ENCODE measurements around the gene DDTL.
"Not testable (repeated sequence)": the region's sequence is repeated elsewhere in the genome, so short reads cannot be mapped to it uniquely, and the experiment has no call there.

The DDTL gene

DNA sequence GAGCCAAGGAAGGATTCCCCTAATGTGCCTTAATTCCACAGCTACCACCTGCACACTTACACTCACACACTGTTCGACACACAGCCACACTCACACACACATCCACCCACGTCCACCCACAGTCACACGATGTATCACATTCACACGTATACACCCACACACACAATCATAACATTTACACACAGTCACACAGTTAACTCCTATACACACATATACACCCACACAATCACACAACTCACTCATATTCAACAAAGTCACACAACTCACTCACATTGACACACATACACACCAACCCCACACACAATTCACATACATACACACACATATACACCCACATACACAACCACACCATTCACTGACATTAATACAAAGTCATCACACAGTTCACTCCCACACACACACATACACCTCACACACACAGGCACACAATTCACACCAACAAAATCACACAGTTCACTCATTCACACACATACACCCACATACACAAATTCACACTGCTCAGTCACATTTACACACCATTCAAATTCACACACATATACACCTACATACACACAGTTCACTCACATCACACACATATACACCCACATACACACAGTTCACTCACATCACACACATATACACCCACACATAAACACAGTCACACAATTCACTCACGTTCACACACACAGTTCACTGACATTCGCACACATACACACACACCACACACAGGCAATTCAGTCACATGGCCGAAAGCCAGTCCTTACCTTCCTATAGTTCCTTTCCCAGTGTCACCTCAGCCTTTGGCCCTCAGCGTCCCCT, 12.3 kb upstream of the DDTL start:
- not testable (repeated sequence) for H3K27me3 Mint-ChIP-seq (ENCODE audit: low read depth); H3K9me3 Mint-ChIP-seq; H3K4me3 Mint-ChIP-seq; H3K27ac Mint-ChIP-seq; H3K36me3 Mint-ChIP-seq (ENCODE audit: low read depth); H3K4me1 Mint-ChIP-seq (ENCODE audit: low read depth)

DNA sequence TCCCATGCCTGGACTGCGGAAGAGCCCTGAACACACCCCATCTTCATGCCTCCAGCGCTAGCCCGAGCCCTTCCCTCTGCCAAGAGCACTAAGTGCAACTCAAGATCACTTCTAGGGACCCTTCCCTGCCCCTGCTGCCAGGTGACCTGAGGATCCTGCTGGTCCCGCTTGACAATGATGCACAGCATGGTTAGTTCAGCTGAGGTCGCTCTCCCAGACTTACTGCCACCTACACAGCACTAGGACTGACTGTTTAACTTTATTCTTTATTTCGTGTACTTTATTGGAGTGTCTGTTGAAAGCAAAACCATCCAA, 11.7 kb upstream of the DDTL start:
- not testable (repeated sequence) for H3K4me1 Mint-ChIP-seq (ENCODE audit: low read depth); H3K27ac Mint-ChIP-seq; H3K36me3 Mint-ChIP-seq (ENCODE audit: low read depth); H3K4me3 Mint-ChIP-seq; H3K27me3 Mint-ChIP-seq (ENCODE audit: low read depth); H3K9me3 Mint-ChIP-seq

DNA sequence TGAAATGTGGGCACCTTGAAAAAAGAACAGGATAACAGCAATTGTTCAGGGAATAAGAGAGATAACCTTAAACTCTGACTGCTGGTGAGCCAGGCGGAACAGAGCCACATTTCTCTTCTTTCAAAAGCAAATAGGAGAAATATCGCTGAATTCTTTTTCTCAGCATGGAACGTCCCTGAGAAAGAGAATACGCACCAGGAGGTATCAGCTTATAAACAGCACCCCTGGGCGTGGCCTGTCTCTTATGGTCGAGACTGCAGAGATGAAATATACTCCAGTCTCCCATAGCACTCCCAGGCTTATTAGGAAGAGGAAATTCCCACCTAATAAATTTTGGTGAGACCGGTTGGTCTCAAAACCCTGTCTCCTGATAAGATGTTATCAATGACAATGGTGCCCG, 10.8 kb upstream of the DDTL start:
- H3K27me3 Mint-ChIP-seq (ENCODE audit: low read depth); H3K36me3 Mint-ChIP-seq (ENCODE audit: low read depth); H3K9me3 Mint-ChIP-seq; H3K27ac Mint-ChIP-seq; H3K4me3 Mint-ChIP-seq; H3K4me1 Mint-ChIP-seq (ENCODE audit: low read depth): not testable (repeated sequence)

DNA sequence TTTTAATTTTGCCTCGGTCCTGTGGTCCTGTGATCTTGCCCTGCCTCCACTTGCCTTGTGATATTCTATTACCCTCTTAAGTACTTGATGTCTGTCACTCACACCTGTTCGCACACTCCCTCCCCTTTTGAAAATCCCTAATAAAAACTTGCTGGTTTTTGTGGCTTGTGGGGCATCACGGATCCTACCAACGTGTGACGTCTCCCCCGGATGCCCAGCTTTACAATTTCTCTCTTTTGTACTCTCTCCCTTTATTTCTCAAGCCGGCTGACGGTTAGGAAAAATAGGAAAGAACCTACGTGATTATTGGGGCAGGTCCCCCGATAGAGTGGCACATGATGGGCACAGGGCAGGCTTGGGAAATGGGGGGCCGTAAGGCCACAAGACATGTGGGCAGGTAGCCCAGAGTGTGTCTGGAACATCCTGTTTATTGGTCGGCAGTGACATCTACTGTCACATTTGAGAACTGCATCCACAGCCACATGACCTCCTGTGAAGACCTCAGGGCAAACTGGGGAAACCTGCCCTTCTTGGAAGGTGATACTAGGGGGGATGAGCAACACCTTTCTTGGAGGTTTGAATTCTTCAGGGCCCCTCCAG, 10.3 kb upstream of the DDTL start:
- H3K27ac Mint-ChIP-seq; H3K27me3 Mint-ChIP-seq (ENCODE audit: low read depth); H3K36me3 Mint-ChIP-seq (ENCODE audit: low read depth); H3K4me3 Mint-ChIP-seq; H3K4me1 Mint-ChIP-seq (ENCODE audit: low read depth); H3K9me3 Mint-ChIP-seq: not testable (repeated sequence)

DNA sequence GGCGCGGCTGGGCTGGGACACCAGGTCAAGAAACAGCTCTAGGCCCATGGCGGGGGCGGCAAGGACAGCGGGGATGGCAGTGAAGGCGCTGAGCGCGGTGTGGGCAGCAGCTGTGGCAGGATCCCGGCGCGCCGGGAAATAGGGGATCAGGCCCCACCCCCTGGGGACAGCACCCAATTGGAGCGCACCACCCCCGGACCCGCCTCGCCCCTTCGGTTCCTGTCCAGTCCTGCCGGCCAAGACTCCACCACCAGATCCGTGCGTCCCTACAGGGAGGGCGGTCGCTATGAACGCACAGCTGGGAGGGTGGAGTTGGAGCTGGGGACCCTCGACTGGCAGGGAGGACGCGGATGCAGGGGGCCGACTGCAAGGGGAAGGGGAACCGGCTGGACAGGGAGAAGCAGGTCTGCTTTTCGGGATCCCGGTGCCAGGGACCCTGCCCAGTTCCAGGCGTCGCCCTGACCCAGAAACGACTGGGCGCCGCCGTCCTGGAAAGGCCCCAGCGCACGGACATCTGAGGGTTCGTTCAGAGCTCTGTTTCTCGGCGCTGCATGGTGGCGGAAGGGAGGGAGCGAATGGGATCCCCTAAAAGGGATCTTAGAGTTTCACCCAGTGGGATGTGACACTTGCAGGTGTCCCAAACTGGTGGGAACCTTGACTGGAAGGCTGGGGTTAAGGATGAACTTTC, 5.5 kb upstream of the DDTL start, which contains the start of gene GSTT2B:
Gene GSTT2B (minus strand): TSS at position 112 of the 688 bp plus-strand sequence. CDS start 64 bp downstream, at position 48.
- H3K9me3 Mint-ChIP-seq; H3K4me3 Mint-ChIP-seq; H3K36me3 Mint-ChIP-seq (ENCODE audit: low read depth); H3K27me3 Mint-ChIP-seq (ENCODE audit: low read depth); H3K27ac Mint-ChIP-seq; H3K4me1 Mint-ChIP-seq (ENCODE audit: low read depth): not testable (repeated sequence)

DNA sequence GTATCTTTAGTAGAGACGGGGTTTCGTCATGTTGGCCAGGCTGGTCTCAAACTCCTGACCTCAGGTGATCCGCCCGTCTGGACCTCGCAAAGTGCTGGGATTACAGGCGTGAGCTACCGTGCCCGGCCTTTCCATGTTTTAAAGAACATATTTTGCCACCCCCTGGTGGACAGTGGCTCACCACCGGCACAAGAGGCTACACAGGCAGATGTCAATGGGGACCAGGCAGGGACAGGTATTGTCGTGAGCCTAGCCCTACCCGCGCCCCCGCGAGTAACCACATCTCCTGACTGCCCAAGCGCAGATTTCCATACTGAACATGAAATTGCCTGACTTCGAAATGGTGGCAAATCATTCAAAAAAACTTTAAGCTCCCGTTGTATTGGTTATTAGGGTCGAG, 594 bp upstream of the DDTL start:
- not testable (repeated sequence) for H3K27ac Mint-ChIP-seq; H3K27me3 Mint-ChIP-seq (ENCODE audit: low read depth); H3K9me3 Mint-ChIP-seq; H3K4me3 Mint-ChIP-seq
- peaks cover 12% of the 10 kb centered on the region for H3K36me3 Mint-ChIP-seq (ENCODE audit: low read depth)
- peaks cover 18% of the 10 kb centered on the region for H3K4me1 Mint-ChIP-seq (ENCODE audit: low read depth)

DNA sequence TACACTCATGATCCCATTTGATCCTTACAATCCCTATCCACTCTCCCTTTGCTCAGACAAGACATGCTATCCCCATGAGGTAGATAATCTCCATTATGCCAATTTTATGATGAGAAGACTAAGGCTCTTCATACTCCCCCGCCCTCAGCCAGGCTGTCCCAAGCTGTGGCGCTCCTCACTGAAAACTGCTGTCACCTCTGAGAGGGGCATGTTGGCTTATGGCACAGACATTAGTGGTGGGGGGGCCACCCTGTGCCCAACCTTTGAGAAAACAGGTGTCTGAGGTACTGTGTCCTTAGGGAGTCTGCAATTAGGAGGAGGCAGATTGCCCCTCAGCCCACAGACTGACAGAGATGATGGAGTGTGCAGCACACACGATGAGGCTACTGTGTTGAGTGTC, 2.4 kb downstream of the DDTL start:
- H3K9me3 Mint-ChIP-seq = no peaks in the 10 kb centered on the region
- H3K4me3 Mint-ChIP-seq = peak overlapping the region; percentile 54
- H3K4me1 Mint-ChIP-seq (ENCODE audit: low read depth) = peaks cover 24% of the 10 kb centered on the region
- H3K27me3 Mint-ChIP-seq (ENCODE audit: low read depth) = no peaks in the 10 kb centered on the region
- no peak overlapping the region for H3K27ac Mint-ChIP-seq
- peaks cover 20% of the 10 kb centered on the region for H3K36me3 Mint-ChIP-seq (ENCODE audit: low read depth)

DNA sequence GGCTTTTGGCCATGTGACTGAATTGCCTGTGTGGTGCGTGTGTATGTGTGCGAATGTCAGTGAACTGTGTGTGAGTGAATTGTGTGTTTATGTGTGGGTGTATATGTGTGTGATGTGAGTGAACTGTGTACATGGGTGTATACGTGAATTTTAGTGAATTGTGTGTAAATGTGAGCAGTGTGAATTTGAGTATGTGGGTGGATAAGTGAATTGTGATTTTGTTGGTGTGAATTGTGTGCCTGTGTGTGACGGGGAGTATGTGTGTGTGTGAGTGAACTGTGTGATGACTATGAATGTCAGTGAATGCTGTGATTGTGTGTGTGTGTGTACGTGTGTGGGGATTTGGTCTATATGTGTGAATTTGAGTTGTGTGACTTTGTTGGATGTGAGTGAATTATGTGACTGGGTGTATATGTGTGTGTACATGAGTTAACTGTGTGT, 3.5 kb downstream of the DDTL start:
- Mint-ChIP-seq H3K9me3 (no peaks in the 10 kb centered on the region), H3K36me3 (ENCODE audit: low read depth) (peaks cover 20% of the 10 kb centered on the region), H3K4me3 (peak overlapping the region; percentile 19), H3K27ac (no peak overlapping the region), H3K4me1 (ENCODE audit: low read depth) (peaks cover 24% of the 10 kb centered on the region), H3K27me3 (ENCODE audit: low read depth) (no peaks in the 10 kb centered on the region)

DNA sequence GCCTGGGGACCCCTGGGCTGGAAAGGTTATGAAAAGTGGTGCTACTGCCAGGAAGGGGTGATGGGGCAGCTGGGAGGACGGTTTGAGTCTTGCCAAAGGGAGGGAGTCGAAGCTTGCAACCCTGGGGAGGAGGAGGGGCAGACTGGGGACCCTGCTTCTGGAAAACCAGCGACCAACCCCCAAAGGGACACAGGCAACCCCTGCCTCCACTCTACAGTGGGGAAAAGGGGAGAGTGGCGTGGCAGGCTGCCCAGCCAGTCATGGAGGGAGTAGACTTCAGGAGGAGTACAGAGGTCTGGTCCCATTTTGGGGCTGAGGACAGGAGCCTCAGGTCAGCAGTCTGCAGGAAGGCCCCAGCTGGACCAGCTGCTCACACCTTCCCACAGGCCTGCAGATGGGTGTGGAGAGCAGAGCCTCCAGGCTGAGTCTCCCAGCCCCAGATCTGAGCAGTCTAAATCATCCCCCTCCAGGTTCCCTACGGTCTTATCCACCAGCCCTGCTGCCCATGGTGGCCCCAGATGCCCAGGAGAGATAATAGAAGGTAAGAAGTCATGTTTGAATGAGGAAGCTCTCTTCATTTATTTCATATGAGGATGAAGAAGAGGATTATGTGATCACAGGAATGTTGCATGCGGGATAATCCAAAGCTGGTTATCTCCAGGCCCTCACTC, 4.3 kb downstream of the DDTL start:
- Mint-ChIP-seq H3K27me3 (ENCODE audit: low read depth) (no peaks in the 10 kb centered on the region), H3K27ac (no peak overlapping the region), H3K4me3 (peak overlapping the region; percentile 37), H3K9me3 (no peaks in the 10 kb centered on the region), H3K36me3 (ENCODE audit: low read depth) (peaks cover 20% of the 10 kb centered on the region), H3K4me1 (ENCODE audit: low read depth) (peaks cover 24% of the 10 kb centered on the region)

DNA sequence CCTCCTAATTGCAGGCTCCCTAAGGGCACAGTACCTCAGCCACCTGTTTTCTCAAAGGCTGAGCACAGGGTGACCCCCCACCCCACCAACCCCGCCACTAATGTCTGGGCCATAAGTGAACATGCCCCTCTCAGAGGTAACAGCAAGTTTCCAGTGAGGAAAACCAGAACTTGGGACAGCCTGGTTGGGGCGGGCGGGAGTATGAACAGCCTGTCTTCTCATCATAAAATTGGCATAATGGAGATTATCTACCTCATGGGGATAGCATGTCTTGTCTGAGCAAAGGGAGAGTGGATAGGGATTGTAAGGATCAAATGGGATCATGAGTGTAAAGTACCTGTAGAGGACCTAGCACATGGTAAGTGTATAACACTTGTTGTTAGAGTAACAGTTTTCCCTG, 5.2 kb downstream of the DDTL start:
- H3K27me3 Mint-ChIP-seq (ENCODE audit: low read depth); H3K27ac Mint-ChIP-seq; H3K9me3 Mint-ChIP-seq; H3K4me3 Mint-ChIP-seq: not testable (repeated sequence)
- Mint-ChIP-seq H3K36me3 (ENCODE audit: low read depth) (peaks cover 20% of the 10 kb centered on the region), H3K4me1 (ENCODE audit: low read depth) (peaks cover 24% of the 10 kb centered on the region)

DNA sequence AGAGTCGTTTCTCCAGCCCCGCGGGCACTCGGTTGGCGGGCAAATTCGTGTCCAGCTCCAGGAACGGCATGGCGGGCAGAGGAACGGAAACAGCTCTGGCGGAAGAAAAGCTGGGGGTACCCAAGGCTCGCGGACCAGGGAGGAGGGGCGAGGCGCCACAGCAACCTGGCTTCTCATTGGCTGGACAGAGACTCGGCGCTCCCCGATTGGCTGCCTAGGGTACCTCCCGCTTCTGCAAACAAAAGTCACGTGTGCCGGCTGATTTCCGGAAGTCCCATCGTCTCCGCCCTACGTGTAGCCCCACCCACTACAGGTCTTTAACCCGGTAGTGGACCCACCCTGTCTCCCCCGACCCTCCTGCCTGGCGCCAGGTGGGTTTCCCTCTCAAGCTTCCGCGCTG, 7.7 kb downstream of the DDTL start, which contains the start of gene DDT:
Gene DDT (minus strand): TSS at position 97 of the 400 bp plus-strand sequence. CDS start 27 bp downstream, at position 70.
- not testable (repeated sequence) for H3K9me3 Mint-ChIP-seq; H3K4me3 Mint-ChIP-seq; H3K27me3 Mint-ChIP-seq (ENCODE audit: low read depth); H3K27ac Mint-ChIP-seq
- Mint-ChIP-seq H3K4me1 (ENCODE audit: low read depth) (peaks cover 20% of the 10 kb centered on the region), H3K36me3 (ENCODE audit: low read depth) (peaks cover 18% of the 10 kb centered on the region)

DNA sequence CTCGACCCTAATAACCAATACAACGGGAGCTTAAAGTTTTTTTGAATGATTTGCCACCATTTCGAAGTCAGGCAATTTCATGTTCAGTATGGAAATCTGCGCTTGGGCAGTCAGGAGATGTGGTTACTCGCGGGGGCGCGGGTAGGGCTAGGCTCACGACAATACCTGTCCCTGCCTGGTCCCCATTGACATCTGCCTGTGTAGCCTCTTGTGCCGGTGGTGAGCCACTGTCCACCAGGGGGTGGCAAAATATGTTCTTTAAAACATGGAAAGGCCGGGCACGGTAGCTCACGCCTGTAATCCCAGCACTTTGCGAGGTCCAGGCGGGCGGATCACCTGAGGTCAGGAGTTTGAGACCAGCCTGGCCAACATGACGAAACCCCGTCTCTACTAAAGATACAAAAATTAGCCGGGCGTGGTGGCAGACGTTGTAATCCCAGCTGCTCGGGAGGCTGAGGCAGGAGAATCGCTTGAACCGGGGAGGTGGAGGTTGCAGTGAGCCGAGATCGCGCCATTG, 8.2 kb downstream of the DDTL start:
- Mint-ChIP-seq H3K4me1 (ENCODE audit: low read depth) (peaks cover 16% of the 10 kb centered on the region), H3K36me3 (ENCODE audit: low read depth) (peaks cover 15% of the 10 kb centered on the region)
- H3K27ac Mint-ChIP-seq = not testable (repeated sequence)

DNA sequence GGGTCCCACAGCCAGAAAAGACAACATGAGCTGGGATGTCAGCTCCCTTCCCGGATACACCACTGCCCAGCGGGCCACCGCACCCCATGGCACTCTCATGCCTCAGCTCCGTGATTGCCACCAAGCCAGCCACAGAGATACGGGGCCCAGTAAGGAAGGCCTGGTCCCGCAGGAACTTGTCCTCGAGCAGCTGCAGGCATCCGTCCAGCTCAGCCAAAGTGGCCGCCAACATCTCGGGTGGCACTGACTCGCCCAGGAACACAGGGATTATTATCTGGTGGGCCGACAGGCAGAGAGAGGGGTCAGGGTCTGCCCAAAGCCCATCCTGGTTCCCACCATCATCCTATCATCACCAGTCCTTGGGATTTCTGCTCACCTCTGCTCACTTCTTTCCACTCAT, 10.6 kb downstream of the DDTL start:
- not testable (repeated sequence) for H3K4me1 Mint-ChIP-seq (ENCODE audit: low read depth); H3K27me3 Mint-ChIP-seq (ENCODE audit: low read depth); H3K4me3 Mint-ChIP-seq; H3K9me3 Mint-ChIP-seq; H3K27ac Mint-ChIP-seq; H3K36me3 Mint-ChIP-seq (ENCODE audit: low read depth)

More for the DNA sequence above, 8.2 kb downstream of the DDTL start:
- H3K27me3 Mint-ChIP-seq (ENCODE audit: low read depth); H3K4me3 Mint-ChIP-seq; H3K9me3 Mint-ChIP-seq: not testable (repeated sequence)

DNA sequence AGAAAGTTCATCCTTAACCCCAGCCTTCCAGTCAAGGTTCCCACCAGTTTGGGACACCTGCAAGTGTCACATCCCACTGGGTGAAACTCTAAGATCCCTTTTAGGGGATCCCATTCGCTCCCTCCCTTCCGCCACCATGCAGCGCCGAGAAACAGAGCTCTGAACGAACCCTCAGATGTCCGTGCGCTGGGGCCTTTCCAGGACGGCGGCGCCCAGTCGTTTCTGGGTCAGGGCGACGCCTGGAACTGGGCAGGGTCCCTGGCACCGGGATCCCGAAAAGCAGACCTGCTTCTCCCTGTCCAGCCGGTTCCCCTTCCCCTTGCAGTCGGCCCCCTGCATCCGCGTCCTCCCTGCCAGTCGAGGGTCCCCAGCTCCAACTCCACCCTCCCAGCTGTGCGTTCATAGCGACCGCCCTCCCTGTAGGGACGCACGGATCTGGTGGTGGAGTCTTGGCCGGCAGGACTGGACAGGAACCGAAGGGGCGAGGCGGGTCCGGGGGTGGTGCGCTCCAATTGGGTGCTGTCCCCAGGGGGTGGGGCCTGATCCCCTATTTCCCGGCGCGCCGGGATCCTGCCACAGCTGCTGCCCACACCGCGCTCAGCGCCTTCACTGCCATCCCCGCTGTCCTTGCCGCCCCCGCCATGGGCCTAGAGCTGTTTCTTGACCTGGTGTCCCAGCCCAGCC, 13.0 kb downstream of the DDTL start, which contains the start of gene GSTT2:
Gene GSTT2 (plus strand): TSS at position 578 of the 684 bp plus-strand sequence.
- not testable (repeated sequence) for H3K4me3 Mint-ChIP-seq; H3K9me3 Mint-ChIP-seq; H3K27me3 Mint-ChIP-seq (ENCODE audit: low read depth); H3K36me3 Mint-ChIP-seq (ENCODE audit: low read depth); H3K4me1 Mint-ChIP-seq (ENCODE audit: low read depth); H3K27ac Mint-ChIP-seq

Measured in T-helper 1 cell treated with Interleukin-12 subunit alpha and Interleukin-12 subunit beta and Interleukin-4 antibody, amounts not matched to agents 30 μg/mL and 1 μg/mL, for 36 hours (primary cell).